MM.1S (cell line): ENCODE results near the gene ZPBP.
"Not testable (repeated sequence)": the region's sequence is repeated elsewhere in the genome, so short reads cannot be mapped to it uniquely, and the experiment has no call there.

Source experiments
- DNase-seq: peaks from one replicate; pipeline ENCODE4 v3.0.0-alpha.2; 2015
- H2AFZ ChIP-seq: fragments of 300-600 bp; sonication (generic); 2 replicates; pipeline ENCODE4 v1.6.0; 2016; ENCODE audit warnings: antibody characterized with exemption, low read length
- H3F3A ChIP-seq: fragments of 300-600 bp; sonication (generic); 2 replicates; pipeline ENCODE4 v1.6.1; 2016; ENCODE audit warnings: mild to moderate bottlenecking, antibody characterized with exemption, low read length, moderate library complexity, mixed read lengths; ENCODE audit not compliant: insufficient read depth
- H3K27ac ChIP-seq: fragments of 300-600 bp; sonication (generic); 2 replicates; pipeline ENCODE4 v1.5.1; 2016; ENCODE audit warnings: mild to moderate bottlenecking, low read length
- H3K27me3 ChIP-seq: fragments of 300-600 bp; sonication (generic); replicated peaks from 2 replicates; pipeline ENCODE4 v1.6.0; 2016; ENCODE audit warnings: low read length; ENCODE audit not compliant: insufficient read depth
- H3K36me3 ChIP-seq: fragments of 300-600 bp; sonication (generic); replicated peaks from 2 replicates; pipeline ENCODE4 v1.6.1; 2016; ENCODE audit warnings: mild to moderate bottlenecking, low read length, mixed read lengths; ENCODE audit not compliant: insufficient read depth
- H3K4me1 ChIP-seq: fragments of 300-600 bp; sonication (generic); 2 replicates; pipeline ENCODE4 v1.6.1; 2016; ENCODE audit warnings: low read length, mixed read lengths
- H3K4me2 ChIP-seq: fragments of 300-600 bp; sonication (generic); 2 replicates; pipeline ENCODE4 v1.6.0; 2016; ENCODE audit warnings: low read depth, low read length
- H3K4me3 ChIP-seq: fragments of 300-600 bp; sonication (generic); 2 replicates; pipeline ENCODE4 v1.5.1; 2016; ENCODE audit warnings: low read length, mixed read lengths
- H3K79me2 ChIP-seq: fragments of 300-600 bp; sonication (generic); 2 replicates; pipeline ENCODE4 v1.6.1; 2016; ENCODE audit warnings: mixed run types, low read length, mixed read lengths
- H3K9ac ChIP-seq: fragments of 300-600 bp; sonication (generic); 2 replicates; pipeline ENCODE4 v1.6.1; 2016; ENCODE audit warnings: low read length, mixed read lengths
- H3K9me2 ChIP-seq: fragments of 300-600 bp; sonication (generic); replicated peaks from 2 replicates; pipeline ENCODE4 v1.6.1; 2016; ENCODE audit warnings: mild to moderate bottlenecking, low read length, mixed read lengths; ENCODE audit not compliant: insufficient read depth
- H3K9me3 ChIP-seq: fragments of 300-600 bp; sonication (generic); replicated peaks from 2 replicates; pipeline ENCODE4 v1.6.1; 2016; ENCODE audit warnings: mild to moderate bottlenecking, low read length, mixed read lengths; ENCODE audit not compliant: insufficient read depth
- H4K20me1 ChIP-seq: fragments of 300-600 bp; sonication (generic); 2 replicates; pipeline ENCODE4 v1.6.1; 2016; ENCODE audit warnings: mild to moderate bottlenecking, low read length, moderate library complexity, mixed read lengths; ENCODE audit not compliant: insufficient read depth
- EZH2 ChIP-seq: fragments of 300-600 bp; sonication (generic); optimal IDR thresholded peaks from 2 replicates; pipeline ENCODE3; 2017; ENCODE audit warnings: low read depth, mild to moderate bottlenecking, antibody characterized with exemption, low read length, mixed read lengths
- EZH2phosphoT487 ChIP-seq: fragments of 300-600 bp; sonication (generic); IDR thresholded peaks from 2 replicates; pipeline ENCODE4 v1.6.1; 2018; ENCODE audit warnings: antibody characterized with exemption, low read length
- TF ChIP-seq, protein P1 (sequence below): fragments of 300-600 bp; sonication (generic); IDR thresholded peaks from 2 replicates; pipeline ENCODE4 v1.5.1; 2016; ENCODE audit warnings: antibody characterized with exemption, low read length, mixed read lengths

Gene ZPBP

DNA sequence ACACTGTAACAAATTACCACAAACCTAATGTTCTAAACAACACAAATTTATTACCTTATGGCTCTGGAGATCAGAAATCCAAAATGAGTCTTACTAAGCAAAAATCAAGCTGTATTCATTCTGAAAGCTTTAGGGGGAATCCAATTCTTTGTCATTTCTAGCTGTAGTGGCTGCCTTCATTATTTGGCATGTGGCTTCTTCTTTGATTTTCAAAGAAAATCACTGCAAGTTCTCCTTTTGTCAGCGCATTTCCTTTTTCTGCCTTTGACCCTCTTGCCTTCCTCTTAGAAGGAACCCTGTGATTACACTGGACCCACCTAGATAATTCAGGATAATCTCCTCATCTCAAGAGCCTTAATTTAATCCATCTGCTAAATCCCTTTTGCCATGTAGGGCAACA lies 36.9 kb downstream of the ZPBP start:
- Histone ChIP-seq H3K4me2 (no peak overlapping the region), H4K20me1 (no peaks in the 10 kb centered on the region), H3F3A (no peaks in the 10 kb centered on the region), H2AFZ (no peak overlapping the region), H3K36me3 (no peaks in the 10 kb centered on the region), H3K4me3 (no peak overlapping the region), H3K27me3 (no peaks in the 10 kb centered on the region), H3K27ac (no peak overlapping the region), H3K79me2 (no peaks in the 10 kb centered on the region), H3K4me1 (no peaks in the 10 kb centered on the region), H3K9ac (no peak overlapping the region), H3K9me3 (no peaks in the 10 kb centered on the region), H3K9me2 (no peaks in the 10 kb centered on the region)
- TF ChIP-seq, protein P1, sequence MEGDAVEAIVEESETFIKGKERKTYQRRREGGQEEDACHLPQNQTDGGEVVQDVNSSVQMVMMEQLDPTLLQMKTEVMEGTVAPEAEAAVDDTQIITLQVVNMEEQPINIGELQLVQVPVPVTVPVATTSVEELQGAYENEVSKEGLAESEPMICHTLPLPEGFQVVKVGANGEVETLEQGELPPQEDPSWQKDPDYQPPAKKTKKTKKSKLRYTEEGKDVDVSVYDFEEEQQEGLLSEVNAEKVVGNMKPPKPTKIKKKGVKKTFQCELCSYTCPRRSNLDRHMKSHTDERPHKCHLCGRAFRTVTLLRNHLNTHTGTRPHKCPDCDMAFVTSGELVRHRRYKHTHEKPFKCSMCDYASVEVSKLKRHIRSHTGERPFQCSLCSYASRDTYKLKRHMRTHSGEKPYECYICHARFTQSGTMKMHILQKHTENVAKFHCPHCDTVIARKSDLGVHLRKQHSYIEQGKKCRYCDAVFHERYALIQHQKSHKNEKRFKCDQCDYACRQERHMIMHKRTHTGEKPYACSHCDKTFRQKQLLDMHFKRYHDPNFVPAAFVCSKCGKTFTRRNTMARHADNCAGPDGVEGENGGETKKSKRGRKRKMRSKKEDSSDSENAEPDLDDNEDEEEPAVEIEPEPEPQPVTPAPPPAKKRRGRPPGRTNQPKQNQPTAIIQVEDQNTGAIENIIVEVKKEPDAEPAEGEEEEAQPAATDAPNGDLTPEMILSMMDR: no peak
- TF ChIP-seq EZH2phosphoT487 (no peak), EZH2 (no peak)
- no peak for DNase-seq

DNA sequence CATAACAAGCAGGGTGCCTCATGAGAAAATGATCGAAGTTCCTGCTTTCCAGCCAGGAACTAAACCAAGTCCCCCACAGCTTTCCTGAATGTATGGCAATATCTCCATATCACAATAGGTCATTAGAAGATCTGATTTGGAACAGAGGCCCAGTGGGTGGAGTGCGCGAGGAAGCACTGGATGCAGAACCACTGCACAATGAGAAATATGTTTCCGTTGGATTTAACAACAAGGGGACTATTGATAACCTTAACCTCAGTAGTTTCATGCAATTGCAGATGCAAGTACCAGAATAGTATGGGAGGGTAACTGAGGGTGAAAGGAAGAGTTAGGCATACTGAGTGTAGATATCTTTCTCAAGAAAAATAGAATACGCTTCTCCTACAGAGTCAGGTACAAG lies 45.3 kb downstream of the ZPBP start:
- TF ChIP-seq EZH2: no peak
- TF ChIP-seq, protein P1: no peak
- no peak for TF ChIP-seq EZH2phosphoT487
- no peak overlapping the region for H3K4me3 ChIP-seq
- no peaks in the 10 kb centered on the region for H3K4me1 ChIP-seq
- no peak for DNase-seq
- H3F3A ChIP-seq: no peaks in the 10 kb centered on the region
- no peaks in the 10 kb centered on the region for H3K9me3 ChIP-seq
- no peak overlapping the region for H3K9ac ChIP-seq
- H4K20me1 ChIP-seq: no peaks in the 10 kb centered on the region
- H3K4me2 ChIP-seq: no peak overlapping the region
- no peak overlapping the region for H2AFZ ChIP-seq
- H3K36me3 ChIP-seq: no peaks in the 10 kb centered on the region
- no peak overlapping the region for H3K27ac ChIP-seq
- H3K27me3 ChIP-seq: no peaks in the 10 kb centered on the region
- H3K79me2 ChIP-seq: no peaks in the 10 kb centered on the region
- H3K9me2 ChIP-seq: no peaks in the 10 kb centered on the region

DNA sequence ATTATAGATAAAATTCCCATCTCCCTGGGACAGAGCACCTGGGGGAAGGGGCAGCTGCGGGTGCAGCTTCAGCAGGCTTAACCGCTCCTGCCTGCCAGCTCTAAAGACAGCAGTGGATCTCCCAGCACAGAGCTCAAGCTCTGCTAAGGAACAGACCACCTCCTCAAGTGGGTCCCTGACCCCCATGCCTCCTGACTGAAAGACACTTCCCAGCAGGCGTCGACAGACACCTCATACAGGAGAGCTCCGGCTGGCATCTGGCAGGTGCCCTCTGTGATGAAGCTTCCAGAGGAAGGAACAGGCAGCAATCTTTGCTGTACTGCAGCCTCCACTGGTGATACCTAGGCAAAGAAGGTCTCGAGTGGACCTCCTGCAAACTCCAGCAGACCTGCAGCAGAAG lies 51.9 kb downstream of the ZPBP start:
- not testable (repeated sequence) for H3K79me2 ChIP-seq, H3K9me2 ChIP-seq, H3K9me3 ChIP-seq, H3K36me3 ChIP-seq, H3K4me1 ChIP-seq, DNase-seq, H3F3A ChIP-seq, H3K4me2 ChIP-seq, H4K20me1 ChIP-seq, H2AFZ ChIP-seq, H3K27me3 ChIP-seq, H3K27ac ChIP-seq, H3K4me3 ChIP-seq, H3K9ac ChIP-seq

DNA sequence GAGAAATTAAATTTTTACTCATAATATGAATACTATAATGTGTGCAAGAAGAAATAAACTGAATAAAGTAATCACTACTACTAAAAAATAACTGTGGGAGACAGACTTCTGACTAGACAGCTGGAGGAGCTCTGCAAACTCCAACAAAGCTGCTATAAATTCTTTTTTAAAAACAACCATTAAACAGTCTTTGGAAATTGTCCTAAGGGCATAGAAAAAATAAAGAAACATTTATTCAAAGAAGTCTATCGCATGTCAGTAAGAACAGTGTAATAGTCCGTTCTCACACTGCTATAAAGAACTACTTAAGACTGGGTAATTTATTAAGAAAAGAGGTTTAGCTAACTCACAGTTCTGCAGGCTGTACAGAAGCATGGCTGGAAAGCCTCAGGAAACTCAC lies 56.0 kb downstream of the ZPBP start:
- no peaks in the 10 kb centered on the region for H3K9me2 ChIP-seq
- H3K9me3 ChIP-seq: no peaks in the 10 kb centered on the region
- no peak overlapping the region for H3K27ac ChIP-seq

More for the DNA sequence above, 56.0 kb downstream of the ZPBP start:
- Histone ChIP-seq H3F3A (no peaks in the 10 kb centered on the region), H2AFZ (no peak overlapping the region), H3K27me3 (no peaks in the 10 kb centered on the region), H3K4me3 (no peak overlapping the region), H3K4me2 (no peak overlapping the region), H4K20me1 (no peaks in the 10 kb centered on the region), H3K9ac (no peak overlapping the region), H3K4me1 (no peaks in the 10 kb centered on the region), H3K36me3 (no peaks in the 10 kb centered on the region), H3K79me2 (no peaks in the 10 kb centered on the region)
- TF ChIP-seq EZH2phosphoT487 (no peak), EZH2 (no peak)
- TF ChIP-seq, protein P1: no peak
- DNase-seq: no peak
